ENCODE results near the gene ATP7A.
"Not testable (repeated sequence)": the region's sequence is repeated elsewhere in the genome, so short reads cannot be mapped to it uniquely, and the experiment has no call there.

Gene ATP7A

GRCh38 chrX:77945031-77945430 lies 34.5 kb downstream of the ATP7A start:
- H3K9me3 ChIP-seq (ENCODE audit: control insufficient read depth, insufficient read depth, low read length); DNase-seq (ENCODE audit: low read depth, low spot score); H3K4me3 ChIP-seq (ENCODE audit: low read length); H3K4me1 ChIP-seq (ENCODE audit: control insufficient read depth, insufficient read depth, low read length); H3K27ac ChIP-seq (ENCODE audit: low read length); H3K27me3 ChIP-seq (ENCODE audit: control insufficient read depth, insufficient read depth, low read length); H3K36me3 ChIP-seq (ENCODE audit: control insufficient read depth, insufficient read depth, low read length): not testable (repeated sequence)
- WGBS (ENCODE audit: insufficient coverage, insufficient read length): no CpG with 5 or more reads among the region's 6 CpGs

- H3K9me3 ChIP-seq (ENCODE audit: control insufficient read depth, insufficient read depth, low read length): no peaks in the 10 kb centered on the region
- H3K27ac ChIP-seq (ENCODE audit: low read length): no peak overlapping the region
- H3K27me3 ChIP-seq (ENCODE audit: control insufficient read depth, insufficient read depth, low read length): no peaks in the 10 kb centered on the region
- no peak for DNase-seq (ENCODE audit: low read depth, low spot score)
- H3K4me1 ChIP-seq (ENCODE audit: control insufficient read depth, insufficient read depth, low read length): no peaks in the 10 kb centered on the region
- H3K36me3 ChIP-seq (ENCODE audit: control insufficient read depth, insufficient read depth, low read length): no peaks in the 10 kb centered on the region
- no CpG with 5 or more reads among the region's 7 CpGs for WGBS (ENCODE audit: insufficient coverage, insufficient read length)
- no peak overlapping the region for H3K4me3 ChIP-seq (ENCODE audit: low read length)
Observed at GRCh38 chrX:77945910-77946545, 35.5 kb downstream of the ATP7A start.

- Histone ChIP-seq H3K36me3 (ENCODE audit: control insufficient read depth, insufficient read depth, low read length) (no peaks in the 10 kb centered on the region), H3K9me3 (ENCODE audit: control insufficient read depth, insufficient read depth, low read length) (no peaks in the 10 kb centered on the region), H3K27ac (ENCODE audit: low read length) (no peak overlapping the region), H3K4me1 (ENCODE audit: control insufficient read depth, insufficient read depth, low read length) (no peaks in the 10 kb centered on the region), H3K4me3 (ENCODE audit: low read length) (no peak overlapping the region), H3K27me3 (ENCODE audit: control insufficient read depth, insufficient read depth, low read length) (no peaks in the 10 kb centered on the region)
- DNase-seq (ENCODE audit: low read depth, low spot score): no peak
- WGBS (ENCODE audit: insufficient coverage, insufficient read length): no CpG with 5 or more reads among the region's 2 CpGs
Observed at GRCh38 chrX:77946571-77946970, 36.1 kb downstream of the ATP7A start.

- Histone ChIP-seq H3K4me1 (ENCODE audit: control insufficient read depth, insufficient read depth, low read length) (no peaks in the 10 kb centered on the region), H3K27ac (ENCODE audit: low read length) (no peak overlapping the region), H3K9me3 (ENCODE audit: control insufficient read depth, insufficient read depth, low read length) (no peaks in the 10 kb centered on the region), H3K36me3 (ENCODE audit: control insufficient read depth, insufficient read depth, low read length) (no peaks in the 10 kb centered on the region), H3K4me3 (ENCODE audit: low read length) (no peak overlapping the region), H3K27me3 (ENCODE audit: control insufficient read depth, insufficient read depth, low read length) (no peaks in the 10 kb centered on the region)
- no CpG with 5 or more reads among the region's 2 CpGs for WGBS (ENCODE audit: insufficient coverage, insufficient read length)
- no peak for DNase-seq (ENCODE audit: low read depth, low spot score)
Observed at GRCh38 chrX:77949840-77950239, 39.3 kb downstream of the ATP7A start.

- no peak for DNase-seq (ENCODE audit: low read depth, low spot score)
- no peak overlapping the region for H3K27ac ChIP-seq (ENCODE audit: low read length)
- no peak overlapping the region for H3K4me3 ChIP-seq (ENCODE audit: low read length)
- H3K27me3 ChIP-seq (ENCODE audit: control insufficient read depth, insufficient read depth, low read length): no peaks in the 10 kb centered on the region
- no peaks in the 10 kb centered on the region for H3K9me3 ChIP-seq (ENCODE audit: control insufficient read depth, insufficient read depth, low read length)
- no CpG with 5 or more reads among the region's 1 CpG for WGBS (ENCODE audit: insufficient coverage, insufficient read length)
- no peaks in the 10 kb centered on the region for H3K4me1 ChIP-seq (ENCODE audit: control insufficient read depth, insufficient read depth, low read length)
- no peaks in the 10 kb centered on the region for H3K36me3 ChIP-seq (ENCODE audit: control insufficient read depth, insufficient read depth, low read length)
Observed at GRCh38 chrX:77952173-77952572, 41.7 kb downstream of the ATP7A start.

- Histone ChIP-seq H3K27ac (ENCODE audit: low read length) (no peak overlapping the region), H3K4me3 (ENCODE audit: low read length) (no peak overlapping the region), H3K36me3 (ENCODE audit: control insufficient read depth, insufficient read depth, low read length) (no peaks in the 10 kb centered on the region), H3K4me1 (ENCODE audit: control insufficient read depth, insufficient read depth, low read length) (no peaks in the 10 kb centered on the region), H3K9me3 (ENCODE audit: control insufficient read depth, insufficient read depth, low read length) (no peaks in the 10 kb centered on the region), H3K27me3 (ENCODE audit: control insufficient read depth, insufficient read depth, low read length) (no peaks in the 10 kb centered on the region)
- no peak for DNase-seq (ENCODE audit: low read depth, low spot score)
- no CpG with 5 or more reads among the region's 1 CpG for WGBS (ENCODE audit: insufficient coverage, insufficient read length)
Observed at GRCh38 chrX:77953302-77953701, 42.8 kb downstream of the ATP7A start.

GRCh38 chrX:77953708-77954107 lies 43.2 kb downstream of the ATP7A start:
- no peak overlapping the region for H3K27ac ChIP-seq (ENCODE audit: low read length)
- H3K4me3 ChIP-seq (ENCODE audit: low read length): no peak overlapping the region
- no peaks in the 10 kb centered on the region for H3K4me1 ChIP-seq (ENCODE audit: control insufficient read depth, insufficient read depth, low read length)
- no CpG with 5 or more reads among the region's 1 CpG for WGBS (ENCODE audit: insufficient coverage, insufficient read length)
- no peak for DNase-seq (ENCODE audit: low read depth, low spot score)
- H3K9me3 ChIP-seq (ENCODE audit: control insufficient read depth, insufficient read depth, low read length): no peaks in the 10 kb centered on the region
- H3K27me3 ChIP-seq (ENCODE audit: control insufficient read depth, insufficient read depth, low read length): no peaks in the 10 kb centered on the region
- H3K36me3 ChIP-seq (ENCODE audit: control insufficient read depth, insufficient read depth, low read length): no peaks in the 10 kb centered on the region

- Histone ChIP-seq H3K27me3 (ENCODE audit: control insufficient read depth, insufficient read depth, low read length) (no peaks in the 10 kb centered on the region), H3K4me1 (ENCODE audit: control insufficient read depth, insufficient read depth, low read length) (no peaks in the 10 kb centered on the region), H3K27ac (ENCODE audit: low read length) (no peak overlapping the region), H3K36me3 (ENCODE audit: control insufficient read depth, insufficient read depth, low read length) (no peaks in the 10 kb centered on the region), H3K9me3 (ENCODE audit: control insufficient read depth, insufficient read depth, low read length) (no peaks in the 10 kb centered on the region), H3K4me3 (ENCODE audit: low read length) (no peak overlapping the region)
- no peak for DNase-seq (ENCODE audit: low read depth, low spot score)
- WGBS (ENCODE audit: insufficient coverage, insufficient read length): no CpG with 5 or more reads among the region's 1 CpG
Observed at GRCh38 chrX:77960567-77960966, 50.1 kb downstream of the ATP7A start.

- Histone ChIP-seq H3K36me3 (ENCODE audit: control insufficient read depth, insufficient read depth, low read length) (no peaks in the 10 kb centered on the region), H3K4me3 (ENCODE audit: low read length) (no peak overlapping the region), H3K27me3 (ENCODE audit: control insufficient read depth, insufficient read depth, low read length) (no peaks in the 10 kb centered on the region), H3K9me3 (ENCODE audit: control insufficient read depth, insufficient read depth, low read length) (no peaks in the 10 kb centered on the region), H3K4me1 (ENCODE audit: control insufficient read depth, insufficient read depth, low read length) (no peaks in the 10 kb centered on the region), H3K27ac (ENCODE audit: low read length) (no peak overlapping the region)
- DNase-seq (ENCODE audit: low read depth, low spot score): no peak
- WGBS (ENCODE audit: insufficient coverage, insufficient read length): 100% methylated on average over 2 of the region's 2 CpGs
Observed at GRCh38 chrX:77961063-77961462, 50.6 kb downstream of the ATP7A start.

- no peaks in the 10 kb centered on the region for H3K36me3 ChIP-seq (ENCODE audit: control insufficient read depth, insufficient read depth, low read length)
- no peak overlapping the region for H3K27ac ChIP-seq (ENCODE audit: low read length)
- DNase-seq (ENCODE audit: low read depth, low spot score): no peak
- H3K4me1 ChIP-seq (ENCODE audit: control insufficient read depth, insufficient read depth, low read length): no peaks in the 10 kb centered on the region
- H3K27me3 ChIP-seq (ENCODE audit: control insufficient read depth, insufficient read depth, low read length): no peaks in the 10 kb centered on the region
- H3K4me3 ChIP-seq (ENCODE audit: low read length): no peak overlapping the region
- H3K9me3 ChIP-seq (ENCODE audit: control insufficient read depth, insufficient read depth, low read length): no peaks in the 10 kb centered on the region
- no CpG with 5 or more reads among the region's 13 CpGs for WGBS (ENCODE audit: insufficient coverage, insufficient read length)
Observed at GRCh38 chrX:77962068-77962902, 51.8 kb downstream of the ATP7A start.

- no CpG with 5 or more reads among the region's 3 CpGs for WGBS (ENCODE audit: insufficient coverage, insufficient read length)
- Histone ChIP-seq H3K27ac (ENCODE audit: low read length) (no peak overlapping the region), H3K4me1 (ENCODE audit: control insufficient read depth, insufficient read depth, low read length) (no peaks in the 10 kb centered on the region), H3K27me3 (ENCODE audit: control insufficient read depth, insufficient read depth, low read length) (no peaks in the 10 kb centered on the region), H3K9me3 (ENCODE audit: control insufficient read depth, insufficient read depth, low read length) (no peaks in the 10 kb centered on the region), H3K4me3 (ENCODE audit: low read length) (no peak overlapping the region), H3K36me3 (ENCODE audit: control insufficient read depth, insufficient read depth, low read length) (no peaks in the 10 kb centered on the region)
- DNase-seq (ENCODE audit: low read depth, low spot score): no peak
Observed at GRCh38 chrX:77966361-77966760, 55.9 kb downstream of the ATP7A start.
